Kasumi-1 (cell line): Measurements from ENCODE around the gene CCNG2.
"Not testable (repeated sequence)": the region's sequence is repeated elsewhere in the genome, so short reads cannot be mapped to it uniquely, and the experiment has no call there.

Source experiments
- DNase-seq, 2 experiments: peaks; one replicate each; lab custom pipeline; 2025; lab: John Stamatoyannopoulos, UW

CCNG2 gene, protein sequence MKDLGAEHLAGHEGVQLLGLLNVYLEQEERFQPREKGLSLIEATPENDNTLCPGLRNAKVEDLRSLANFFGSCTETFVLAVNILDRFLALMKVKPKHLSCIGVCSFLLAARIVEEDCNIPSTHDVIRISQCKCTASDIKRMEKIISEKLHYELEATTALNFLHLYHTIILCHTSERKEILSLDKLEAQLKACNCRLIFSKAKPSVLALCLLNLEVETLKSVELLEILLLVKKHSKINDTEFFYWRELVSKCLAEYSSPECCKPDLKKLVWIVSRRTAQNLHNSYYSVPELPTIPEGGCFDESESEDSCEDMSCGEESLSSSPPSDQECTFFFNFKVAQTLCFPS

DNA sequence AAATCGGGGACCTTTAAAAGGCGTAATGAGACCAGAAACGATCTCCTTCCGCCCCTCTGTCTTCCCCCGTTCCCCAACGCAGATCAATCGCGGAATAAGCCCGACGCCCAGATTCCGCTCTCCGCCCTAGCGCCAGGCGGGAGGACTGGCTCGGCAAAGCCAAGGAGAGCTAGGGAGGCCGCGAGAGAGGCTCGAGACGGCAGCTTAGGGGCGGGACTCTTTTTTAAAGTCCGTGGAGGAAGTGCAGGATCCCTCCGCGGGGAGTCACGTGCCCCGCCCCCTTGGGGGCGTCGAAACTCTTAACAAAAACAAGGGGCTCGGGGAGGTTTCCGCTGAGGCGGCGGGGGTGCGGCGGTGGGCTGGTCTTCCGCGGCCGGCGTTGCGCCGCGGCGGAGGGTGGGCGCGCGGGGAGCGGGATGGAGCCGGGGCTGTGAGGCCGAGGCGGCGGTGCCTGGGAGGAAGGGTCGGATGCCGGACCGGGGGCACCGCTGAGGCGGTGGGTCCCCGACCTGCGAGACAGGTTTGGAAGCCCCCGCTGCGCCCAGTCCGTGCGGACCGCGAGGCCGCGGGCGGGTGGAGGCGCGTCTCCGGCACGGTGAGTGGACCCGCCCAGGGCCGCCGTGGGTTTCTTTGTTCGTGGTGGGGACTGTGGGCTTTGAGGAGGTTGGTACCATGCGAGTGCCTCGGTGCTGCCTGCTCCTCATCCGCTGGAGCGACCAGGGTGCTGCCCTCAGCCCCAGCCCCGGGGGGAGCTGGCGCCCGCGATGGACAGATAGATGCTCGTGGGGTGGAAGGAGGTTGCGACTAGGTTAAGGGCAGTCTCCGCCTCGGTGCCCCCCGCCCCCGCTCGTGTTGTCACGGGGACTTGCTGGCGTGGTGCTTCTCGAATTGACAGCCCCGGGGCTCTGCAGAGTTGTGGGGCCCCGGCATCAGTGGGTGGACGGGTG lies at the start of gene CCNG2:
Gene CCNG2 (plus strand): TSS at position 296 of the 947 bp plus-strand sequence. CDS start 1,326 bp downstream, outside the sequence.
- peak; percentile 94 to 96 for DNase-seq

- no peak for DNase-seq
Measured at GRCh38 chr4:77110730-77111129, 46.3 kb upstream of the CCNG2 start.

DNA sequence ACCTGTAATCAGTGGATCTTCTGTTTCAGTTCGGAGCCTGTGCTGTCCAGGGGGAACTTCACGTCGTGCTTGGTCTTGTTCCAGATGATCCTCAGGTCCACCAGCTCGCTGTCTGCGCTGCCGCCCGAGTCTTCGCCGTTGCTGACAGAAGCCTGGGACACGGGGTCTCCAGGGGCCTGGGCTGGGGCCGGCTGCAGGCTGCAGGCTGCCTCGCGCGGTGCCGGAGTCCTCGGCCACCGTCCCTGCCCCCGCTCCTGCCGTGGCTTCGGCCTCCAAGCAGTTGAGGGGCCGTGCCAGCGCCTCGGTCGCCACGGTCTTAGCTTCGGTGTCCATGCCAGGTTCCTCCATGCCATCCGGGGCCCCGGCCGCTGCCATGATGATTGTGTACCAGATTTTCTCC lies 43.9 kb upstream of the CCNG2 start:
- DNase-seq, result no peak

DNA sequence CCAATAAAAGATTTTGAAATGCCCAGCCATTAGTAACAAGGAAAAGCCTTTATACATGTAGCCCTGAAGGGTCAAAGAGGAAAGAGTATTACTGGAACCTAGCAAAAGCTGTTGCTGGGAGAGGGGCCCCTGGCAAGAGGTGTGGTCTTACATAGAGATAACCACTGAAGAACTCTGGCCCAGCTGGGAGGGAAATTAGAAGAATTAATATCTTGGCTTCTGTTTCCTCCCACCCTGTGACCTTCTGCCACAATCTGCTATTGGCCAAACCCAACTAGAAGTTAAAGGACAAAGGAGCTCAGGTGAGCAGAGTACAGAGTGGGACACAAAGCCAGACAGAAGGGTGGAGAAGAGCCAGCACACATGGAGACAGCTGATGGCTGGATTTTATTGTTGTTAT lies 39.3 kb upstream of the CCNG2 start:
- DNase-seq, result no peak

- DNase-seq, result peak; percentile 3 to 27
Measured at GRCh38 chr4:77120886-77121508, 36.0 kb upstream of the CCNG2 start.

DNA sequence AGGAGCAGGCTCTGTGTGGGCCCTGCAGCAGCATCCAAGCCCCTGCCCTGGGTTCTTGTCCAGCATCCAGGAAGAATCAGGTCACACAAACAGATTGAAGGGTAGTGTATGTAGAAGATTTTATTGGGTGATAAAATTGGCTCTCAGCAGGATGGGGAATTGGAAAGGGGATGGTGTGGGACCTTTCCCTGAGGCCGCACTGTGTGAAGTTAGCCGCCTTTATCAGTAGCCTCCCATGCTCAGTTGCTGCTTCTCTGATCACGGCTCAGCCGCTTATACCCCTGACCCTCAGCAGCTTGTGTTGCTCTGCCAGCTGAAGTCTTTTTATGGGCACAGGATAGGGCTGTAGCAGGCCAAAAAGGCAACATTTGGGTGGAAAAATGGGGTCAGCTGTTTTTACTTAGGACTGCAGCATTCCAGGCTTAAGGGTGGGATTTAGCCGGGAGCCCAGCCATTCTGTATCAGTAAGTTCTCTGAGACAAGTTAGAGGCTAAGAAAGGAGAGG lies 35.2 kb upstream of the CCNG2 start:
- DNase-seq, result no peak

DNA sequence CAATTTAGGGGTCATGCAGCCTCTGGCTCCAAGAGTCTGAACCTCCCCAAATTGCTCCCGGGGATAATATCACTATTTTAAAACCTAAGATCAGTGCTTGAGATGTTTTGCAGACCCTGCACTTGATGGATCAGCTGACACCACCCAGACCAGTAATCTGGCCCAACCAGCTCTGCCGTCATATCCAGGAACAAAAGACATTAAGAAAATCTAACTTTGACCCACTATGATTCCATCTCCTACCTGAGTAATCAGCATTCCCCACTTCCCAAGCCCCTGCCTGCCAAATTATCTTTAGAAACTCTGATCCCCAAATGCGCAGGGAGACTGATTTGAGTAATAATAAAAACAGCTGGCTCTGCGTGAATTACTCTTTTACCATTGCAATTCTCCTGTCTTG lies 34.4 kb upstream of the CCNG2 start:
- DNase-seq, result no peak

- no peak for DNase-seq
Measured at GRCh38 chr4:77123411-77123810, 33.6 kb upstream of the CCNG2 start.

GRCh38 chr4:77124576-77124975 lies 32.4 kb upstream of the CCNG2 start:
- DNase-seq, result no peak

GRCh38 chr4:77125961-77126360 lies 31.0 kb upstream of the CCNG2 start:
- DNase-seq, result no peak

- peak; percentile 96 to 99 for DNase-seq
Measured at GRCh38 chr4:77126809-77127208, 30.2 kb upstream of the CCNG2 start.

DNA sequence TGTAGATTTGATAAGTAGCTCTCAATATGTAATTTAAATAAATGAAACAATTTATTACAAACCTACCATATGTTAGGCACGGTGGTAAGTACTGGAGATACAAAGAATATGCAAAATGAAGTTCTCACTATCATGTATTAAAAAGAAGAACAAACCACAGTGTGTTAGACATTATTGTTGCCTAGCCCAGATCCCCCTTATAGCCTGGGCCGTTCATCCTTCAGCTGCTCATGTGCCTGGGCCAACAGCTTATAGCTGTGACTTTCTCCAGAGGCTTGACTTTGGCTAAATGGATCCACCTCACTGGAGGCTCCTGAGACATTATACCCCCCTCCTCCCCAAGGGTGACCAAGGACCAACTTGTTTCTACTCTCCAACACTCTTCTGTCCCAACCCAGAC lies 29.8 kb upstream of the CCNG2 start:
- DNase-seq, result peak; percentile 61 to 72

- DNase-seq, result no peak
Measured at GRCh38 chr4:77127837-77128621, 29.0 kb upstream of the CCNG2 start.

- DNase-seq, result no peak
Measured at GRCh38 chr4:77132652-77133312, 24.2 kb upstream of the CCNG2 start.

- DNase-seq, result not testable (repeated sequence)
Measured at GRCh38 chr4:77137448-77137847, 19.6 kb upstream of the CCNG2 start.

- no peak for DNase-seq
Measured at GRCh38 chr4:77141964-77142645, 14.9 kb upstream of the CCNG2 start.

DNA sequence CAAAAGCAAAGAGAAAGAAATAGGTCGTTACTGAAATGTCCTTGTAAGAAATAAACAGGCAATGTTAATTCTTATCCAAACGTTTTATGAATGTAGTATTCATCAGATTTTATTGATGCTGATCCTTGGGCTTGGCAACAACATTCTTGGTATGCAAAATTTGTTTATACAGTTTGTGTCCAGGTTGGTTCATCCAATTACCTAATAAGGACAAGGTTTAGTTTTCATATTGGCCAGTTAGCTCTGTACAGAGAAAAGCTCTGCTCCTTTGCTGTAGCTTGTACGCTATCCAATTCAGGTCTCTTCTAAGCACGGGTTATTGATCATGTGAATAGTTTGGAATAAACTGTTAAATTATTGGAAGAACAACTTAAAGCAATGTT lies 14.4 kb upstream of the CCNG2 start:
- no peak for DNase-seq

DNA sequence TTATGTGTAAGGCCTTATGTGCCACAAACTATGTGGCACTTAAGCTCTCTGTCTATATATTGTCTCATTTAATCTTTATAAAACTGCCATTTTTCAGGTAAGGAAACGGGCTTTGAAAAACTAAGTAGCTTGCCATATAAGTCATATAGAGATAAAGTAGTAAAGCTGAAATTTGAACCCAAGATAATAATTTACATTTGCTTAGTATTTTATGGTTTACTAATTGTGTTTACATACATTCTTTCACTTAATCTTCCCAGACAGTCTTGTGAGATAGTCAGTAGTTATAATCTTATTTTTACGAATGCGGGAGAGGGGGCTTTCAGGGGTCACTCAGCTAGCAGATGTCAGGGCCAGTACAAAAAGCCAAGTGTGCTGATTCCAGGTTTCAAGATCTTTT lies 13.9 kb upstream of the CCNG2 start:
- DNase-seq, result no peak

DNA sequence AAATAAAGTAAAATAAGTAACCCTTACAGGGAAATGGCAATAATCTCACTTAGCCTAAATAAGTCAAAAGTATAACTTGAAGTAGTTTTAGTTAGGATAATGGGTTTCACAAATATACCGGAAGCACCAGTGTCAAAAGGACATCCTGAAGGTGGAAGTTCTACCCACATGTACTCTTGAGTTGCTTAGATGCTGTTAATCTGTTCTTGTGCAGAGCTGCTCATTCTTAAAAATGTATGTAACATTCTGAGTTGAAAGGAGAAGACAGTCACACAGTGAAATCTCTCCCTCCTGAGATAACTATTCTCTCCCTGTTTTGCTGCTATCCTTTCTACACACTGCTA lies 11.2 kb upstream of the CCNG2 start:
- DNase-seq, result peak; percentile 27 to 52
